GM21390 (cell line): ENCODE data around the gene PARN.

Experiments
- ATAC-seq: cut with Tn5 transposase; IDR thresholded peaks from one replicate; pipeline ENCODE4 v1.9.1; 2021; ENCODE audit not compliant: unreplicated experiment

Gene PARN

GRCh38 chr16:14529010-14529669 lies 100.9 kb downstream of the PARN start:
- ATAC-seq, result peak; percentile 65

- no peak for ATAC-seq
These were observed 101.8 kb downstream of the PARN start for GRCh38 chr16:14528306-14528705.

DNA sequence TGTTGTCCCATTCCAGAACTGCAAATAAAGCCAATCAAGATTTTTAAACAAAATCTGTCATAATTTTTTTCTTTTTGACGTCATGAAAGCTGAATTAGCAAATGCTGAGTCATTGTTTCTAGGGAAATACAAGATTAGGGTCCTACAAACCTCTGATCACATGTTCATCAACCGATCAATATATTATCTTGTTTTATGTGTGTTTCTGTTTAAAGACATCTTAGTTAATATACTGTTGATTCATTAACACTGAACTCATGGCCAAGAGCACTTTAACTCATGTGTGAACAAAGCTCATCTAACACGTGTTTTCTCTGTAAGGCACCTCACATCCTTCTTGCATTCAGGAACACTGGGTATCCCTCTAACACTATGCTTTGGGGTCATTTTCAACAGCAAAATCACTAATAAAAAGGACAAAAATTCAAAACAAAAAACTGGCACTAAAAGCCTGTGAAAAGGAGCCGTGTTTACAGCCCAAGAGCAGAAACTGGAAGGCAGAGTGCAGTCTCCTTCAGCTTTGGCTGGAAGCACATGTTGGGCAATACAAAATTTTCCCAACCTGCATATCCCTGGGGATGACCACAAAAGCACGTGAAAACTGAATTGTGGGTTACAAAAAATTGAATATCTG lies 102.5 kb downstream of the PARN start:
- ATAC-seq, result no peak

DNA sequence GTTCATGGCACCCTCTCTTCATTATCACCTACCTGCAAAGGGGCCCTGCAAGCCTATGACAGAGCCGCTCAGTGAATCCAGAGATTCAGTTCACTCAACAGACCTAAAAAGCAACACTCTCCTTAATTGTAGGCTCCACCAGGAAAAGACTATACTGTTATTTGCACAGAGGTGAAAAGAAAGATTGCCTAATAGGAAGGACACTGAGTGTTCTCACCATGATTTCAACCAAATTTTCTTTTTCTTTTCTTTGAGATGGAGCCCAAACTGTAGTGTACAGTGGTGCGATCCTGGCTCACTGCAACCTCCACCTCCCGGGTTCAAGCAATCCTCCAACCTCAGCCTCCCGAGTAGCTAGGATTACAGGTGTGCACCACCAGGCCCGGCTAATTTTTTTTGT lies 104.5 kb downstream of the PARN start:
- no peak for ATAC-seq

DNA sequence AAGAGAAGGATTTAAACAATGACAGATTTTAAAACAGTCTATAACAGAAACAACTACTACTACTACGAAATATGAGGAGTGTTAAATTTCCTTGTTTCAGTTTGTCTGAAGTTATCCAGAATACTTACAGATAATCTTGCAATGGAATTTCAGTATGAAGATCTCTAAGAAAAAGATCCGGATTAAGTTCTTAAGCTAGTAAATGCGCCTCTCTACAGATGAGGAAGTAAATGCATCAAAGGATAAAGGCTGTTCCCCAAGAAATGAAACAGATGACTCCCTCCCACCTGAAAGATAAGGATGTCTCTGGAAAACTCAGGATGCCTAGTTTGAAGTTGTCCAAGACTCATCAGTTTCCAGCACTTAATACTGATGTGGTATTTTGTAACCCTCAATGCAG lies 105.1 kb downstream of the PARN start:
- ATAC-seq, result no peak

DNA sequence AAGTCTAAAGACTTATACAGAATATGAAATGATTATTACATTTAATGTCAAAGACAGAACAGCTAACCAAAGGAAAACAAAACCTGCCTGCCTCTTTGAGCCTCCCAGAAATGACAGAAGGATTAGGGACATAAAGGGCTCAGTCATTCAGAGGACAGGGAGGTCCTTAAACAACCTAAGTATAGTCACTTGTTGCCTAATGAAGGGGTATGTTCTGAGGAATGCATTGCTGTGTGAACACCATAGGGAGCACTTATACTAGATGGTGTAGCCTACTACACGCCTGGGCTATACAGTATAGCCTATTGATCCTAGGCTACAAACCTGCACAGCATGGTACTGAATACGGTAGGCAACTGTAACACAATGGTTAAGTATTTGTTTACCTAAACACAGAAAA lies 106.4 kb downstream of the PARN start:
- no peak for ATAC-seq

DNA sequence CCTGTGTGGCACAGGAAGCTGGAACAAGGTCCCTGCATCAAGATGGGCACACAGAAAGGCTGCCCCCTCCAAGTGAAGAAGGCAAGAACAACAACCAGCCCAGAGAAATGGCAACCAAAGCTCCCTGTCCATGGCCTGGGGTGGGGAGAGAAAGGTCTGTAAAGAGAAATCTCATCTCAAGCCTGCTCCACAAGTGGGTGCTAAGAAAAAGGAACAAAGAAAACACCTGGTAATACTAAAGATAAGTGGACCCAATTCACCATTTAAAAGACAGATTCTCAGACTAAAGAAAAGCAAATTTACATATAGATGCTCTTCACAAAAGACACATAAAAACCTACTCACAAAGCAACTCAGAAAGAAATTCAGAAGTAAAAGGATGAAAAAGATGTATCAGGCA lies 107.4 kb downstream of the PARN start:
- no peak for ATAC-seq

DNA sequence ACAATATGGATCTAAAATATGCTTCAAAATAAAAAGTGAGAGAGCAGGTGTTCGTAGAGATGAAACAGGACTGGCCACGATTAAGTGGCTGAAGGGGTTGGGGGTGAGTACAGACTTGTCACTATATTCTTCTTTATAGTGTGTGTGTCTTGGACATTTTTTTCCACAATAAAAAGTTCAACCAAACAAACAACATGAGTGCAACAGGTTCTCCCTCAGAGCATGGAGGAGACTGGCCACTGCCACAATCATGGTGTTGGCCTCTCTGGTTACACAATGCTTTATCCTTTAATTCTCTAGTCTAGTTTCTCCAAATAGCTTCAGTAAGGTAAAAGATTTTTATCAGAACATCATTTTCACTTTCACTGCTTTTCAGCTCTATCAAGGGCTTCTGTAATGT lies 109.3 kb downstream of the PARN start:
- ATAC-seq, result no peak

GRCh38 chr16:14514967-14515366 lies 115.1 kb downstream of the PARN start:
- no peak for ATAC-seq

DNA sequence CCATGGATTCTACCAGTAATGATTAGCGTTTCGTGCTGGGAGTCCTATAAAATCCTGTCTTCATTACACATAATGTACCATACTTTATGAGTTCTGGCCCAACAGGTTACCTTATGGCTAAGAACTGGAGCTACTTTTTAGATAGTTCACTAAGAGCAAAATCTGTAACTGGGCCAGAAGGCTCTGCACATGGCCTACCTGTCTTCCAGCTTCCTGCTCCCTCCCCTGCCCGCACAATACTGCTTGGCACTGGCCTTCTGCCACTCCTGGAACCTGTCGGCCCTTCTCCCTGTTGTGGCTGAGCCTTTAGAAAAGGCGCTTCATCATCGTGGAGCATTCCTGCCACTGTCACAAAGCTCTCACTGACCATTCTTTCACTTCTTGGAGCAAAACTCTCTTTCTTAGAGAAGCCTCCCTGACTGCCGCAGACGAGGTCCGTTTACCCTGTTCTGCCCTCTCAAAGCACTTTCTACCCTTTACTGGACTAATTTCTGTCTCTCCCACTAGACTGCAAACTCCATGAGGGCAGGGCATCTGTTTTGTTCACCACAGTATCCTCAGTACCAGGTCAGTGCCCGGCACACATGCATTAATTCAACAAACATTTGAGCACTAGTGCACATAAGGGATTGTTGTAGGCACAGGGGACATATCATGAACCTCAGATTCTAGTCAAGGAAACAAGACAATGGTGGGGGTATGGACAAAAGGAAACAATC lies 116.5 kb downstream of the PARN start:
- ATAC-seq, result no peak

- no peak for ATAC-seq
These were observed 118.3 kb downstream of the PARN start for GRCh38 chr16:14511800-14512135.

DNA sequence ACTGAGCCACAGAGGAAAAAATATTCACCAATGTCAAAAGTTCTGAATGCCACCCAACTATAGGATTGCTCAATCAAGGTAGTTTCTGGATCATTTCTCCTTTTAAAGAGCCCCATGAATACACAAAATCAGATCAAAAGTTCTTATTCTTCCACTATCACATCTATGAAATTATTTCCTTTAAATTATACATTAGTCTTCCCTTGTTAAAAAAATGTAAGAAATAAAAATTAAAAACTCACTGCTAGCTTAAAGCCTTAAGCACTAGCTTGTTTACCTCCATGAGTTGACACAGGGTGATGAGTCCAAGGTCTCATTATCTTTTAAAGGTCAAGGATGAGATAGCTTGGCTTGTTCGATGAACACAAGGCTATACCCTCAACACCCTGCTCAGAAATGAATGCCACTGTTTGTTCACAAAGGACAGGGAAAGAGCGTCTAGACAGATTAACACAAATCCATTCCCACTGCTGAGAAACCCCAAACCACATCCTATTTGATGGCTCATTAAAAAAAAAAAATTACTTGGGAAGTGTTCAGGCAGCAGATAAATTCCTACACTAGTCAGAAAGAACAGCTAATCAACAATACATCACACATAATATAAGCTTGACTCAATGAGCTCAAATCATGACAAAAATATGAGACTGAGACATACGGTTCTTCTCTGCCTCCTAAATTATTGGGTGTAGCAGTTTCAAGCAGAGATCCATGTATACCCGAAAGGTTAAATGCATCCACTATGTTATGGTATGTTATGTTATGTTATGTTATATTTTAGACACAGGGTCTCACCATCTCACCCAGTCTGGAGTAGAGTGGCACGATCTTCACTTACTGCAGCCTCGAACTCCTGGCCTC lies 118.9 kb downstream of the PARN start:
- ATAC-seq, result no peak

- ATAC-seq, result no peak
These were observed 119.5 kb downstream of the PARN start for GRCh38 chr16:14510581-14510938.

- ATAC-seq, result no peak
These were observed 120.4 kb downstream of the PARN start for GRCh38 chr16:14509675-14510132.

DNA sequence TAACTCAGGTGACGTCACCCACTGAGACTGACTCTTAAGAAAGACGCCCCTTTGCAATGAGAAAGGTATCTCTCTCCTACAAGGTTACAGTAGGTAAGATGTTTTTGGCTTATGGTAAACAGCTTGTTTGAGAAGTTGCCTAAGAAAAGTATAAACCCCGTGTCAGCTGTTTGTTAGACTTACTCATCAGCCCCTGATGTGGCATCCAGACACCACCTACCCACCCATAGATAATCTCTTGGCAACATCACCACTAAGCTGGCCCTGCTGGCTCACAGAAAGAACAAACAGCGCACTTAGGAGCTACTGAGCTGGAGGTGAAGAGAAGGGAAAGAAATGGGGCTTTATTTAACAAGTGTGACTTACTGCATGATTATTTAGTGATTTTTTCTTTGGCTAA lies 121.0 kb downstream of the PARN start:
- no peak for ATAC-seq

DNA sequence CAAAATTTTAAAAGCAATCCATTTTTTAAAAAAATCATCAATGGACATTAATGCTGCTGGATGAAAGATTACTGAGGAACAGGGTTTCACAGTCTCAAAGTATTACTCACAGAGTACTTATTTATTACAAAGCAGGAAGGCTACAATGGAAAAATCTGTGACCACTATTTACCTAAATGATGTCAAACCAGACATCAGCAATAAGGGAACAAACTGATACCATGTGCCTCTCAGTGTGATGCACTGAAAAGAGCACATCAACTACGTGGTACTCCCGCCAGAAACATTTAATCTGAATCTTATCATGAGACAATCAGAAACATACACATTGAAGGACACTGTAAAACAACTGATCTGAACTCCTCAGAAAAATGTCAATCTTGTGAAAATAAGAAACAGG lies 124.2 kb downstream of the PARN start:
- no peak for ATAC-seq

- peak; percentile 74 for ATAC-seq
These were observed 126.9 kb downstream of the PARN start for GRCh38 chr16:14502932-14503741.

- ATAC-seq, result no peak
These were observed 127.7 kb downstream of the PARN start for GRCh38 chr16:14502256-14502875.

- ATAC-seq, result no peak
These were observed 128.5 kb downstream of the PARN start for GRCh38 chr16:14501331-14502255.
